Mesodermal cell (in vitro differentiated cells): ENCODE results near the gene NAPB.

Experiments
- H3K27ac ChIP-seq: 2 replicates; pipeline ENCODE4 v1.7.0; 2013; ENCODE audit warnings: mild to moderate bottlenecking, low read depth, low read length, moderate library complexity; ENCODE audit not compliant: severe bottlenecking
- H3K36me3 ChIP-seq: 2 replicates; pipeline ENCODE4 v1.7.1; 2013; ENCODE audit warnings: mild to moderate bottlenecking, low read length, moderate library complexity; ENCODE audit not compliant: control insufficient read depth, insufficient read depth
- H3K4me1 ChIP-seq: one replicate; pipeline ENCODE4 v1.7.1; 2013; ENCODE audit warnings: mild to moderate bottlenecking, low read length; ENCODE audit not compliant: insufficient read depth, control insufficient read depth, poor library complexity, severe bottlenecking
- H3K4me3 ChIP-seq: 2 replicates; pipeline ENCODE4 v1.7.0; 2013; ENCODE audit warnings: low read length, control low read depth, mild to moderate bottlenecking; ENCODE audit not compliant: insufficient read depth, poor library complexity, severe bottlenecking; ENCODE audit errors: extremely low read depth
- H3K9me3 ChIP-seq: 2 replicates; pipeline ENCODE4 v1.7.1; 2013; ENCODE audit warnings: mild to moderate bottlenecking, low read length, moderate library complexity; ENCODE audit not compliant: control insufficient read depth
- WGBS, 2 experiments: methylation state at CpG; one replicate each; pipeline ENCODE4 v1.1.5; 2013; ENCODE audit warnings: missing lambda C conversion rate in 2 of 2; ENCODE audit not compliant: insufficient coverage in 2 of 2; 5-methylcytosine and 5-hydroxymethylcytosine counted together

NAPB gene

DNA sequence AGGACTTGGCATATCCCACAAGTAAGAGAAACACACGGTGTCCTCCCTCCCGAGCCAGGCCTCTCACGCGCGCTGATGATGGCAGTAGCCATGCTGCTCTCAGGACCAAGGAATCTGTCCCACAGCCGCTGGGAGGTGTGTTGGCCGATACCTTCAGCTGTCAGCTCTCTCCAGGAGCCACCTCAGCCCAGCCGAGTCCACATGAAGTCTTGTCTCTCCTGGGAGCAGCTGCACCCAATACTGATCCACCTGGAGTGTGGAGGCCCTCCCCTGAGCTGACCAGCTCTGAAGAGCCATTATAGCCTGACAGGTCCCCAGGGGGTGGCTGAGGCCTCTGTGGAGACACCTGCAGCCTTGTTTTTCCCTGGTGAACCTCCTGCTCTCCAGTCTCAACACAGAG is 94.5 kb downstream of the NAPB start:
- no peak overlapping the region for H3K27ac ChIP-seq
- WGBS, 2 experiments = 90 to 93% methylated on average over 8 of the region's 8 CpGs
- no peak overlapping the region for H3K4me3 ChIP-seq
- no peaks in the 10 kb centered on the region for H3K36me3 ChIP-seq
- H3K4me1 ChIP-seq = peaks cover 1% of the 10 kb centered on the region
- H3K9me3 ChIP-seq = no peaks in the 10 kb centered on the region

DNA sequence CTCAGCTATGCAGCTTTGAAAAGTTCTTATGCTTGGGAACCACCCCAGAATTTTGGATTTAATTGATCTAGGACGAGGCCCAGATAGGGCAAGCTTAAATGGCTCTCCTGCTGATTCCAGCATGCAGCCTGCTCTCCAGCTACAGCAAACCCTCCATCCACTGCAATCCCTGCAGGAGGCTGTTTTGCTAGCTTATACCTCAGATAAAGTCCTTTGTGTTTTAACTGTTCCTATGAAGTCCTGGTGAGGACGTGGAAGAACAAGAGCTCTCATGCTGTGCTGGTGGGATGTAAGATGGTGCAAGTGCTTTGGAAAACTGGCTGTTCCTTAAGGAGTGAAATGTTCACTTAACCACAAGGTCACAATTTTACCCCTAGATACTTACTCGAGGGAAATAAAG is 96.2 kb downstream of the NAPB start:
- no peaks in the 10 kb centered on the region for H3K36me3 ChIP-seq
- peaks cover 4% of the 10 kb centered on the region for H3K9me3 ChIP-seq
- no peak overlapping the region for H3K4me3 ChIP-seq
- no peaks in the 10 kb centered on the region for H3K4me1 ChIP-seq
- no peak overlapping the region for H3K27ac ChIP-seq
- 51 to 63% methylated on average over 2 of the region's 3 CpGs for WGBS, 2 experiments
